DOHH2 (cell line): ENCODE data around the gene HIVEP3.

Experiments used
- H3F3A ChIP-seq: fragments of 200-600 bp; sonication (generic), shearing (Covaris generic); 2 replicates; pipeline ENCODE4 v1.6.0; 2016; ENCODE audit warnings: antibody characterized with exemption, mild to moderate bottlenecking; ENCODE audit not compliant: control insufficient read depth, insufficient read depth
- H3K27ac ChIP-seq: fragments of 200-600 bp; sonication (generic); 2 replicates; pipeline ENCODE4 v1.5.1; 2014; ENCODE audit warnings: low read depth, mild to moderate bottlenecking, low read length, moderate library complexity
- H3K27me3 ChIP-seq: fragments of 200-600 bp; sonication (generic); 2 replicates; pipeline ENCODE4 v1.6.1; 2014; ENCODE audit warnings: mild to moderate bottlenecking, low read length, mixed read lengths; ENCODE audit not compliant: control insufficient read depth
- H3K36me3 ChIP-seq: fragments of 200-600 bp; sonication (generic); 2 replicates; pipeline ENCODE4 v1.6.1; 2014; ENCODE audit warnings: mild to moderate bottlenecking, low read length, moderate library complexity, mixed read lengths; ENCODE audit not compliant: control insufficient read depth
- H3K4me1 ChIP-seq: fragments of 200-600 bp; sonication (generic); 2 replicates; pipeline ENCODE4 v1.6.1; 2014; ENCODE audit warnings: mild to moderate bottlenecking, low read length, mixed read lengths; ENCODE audit not compliant: control insufficient read depth
- H3K4me2 ChIP-seq: fragments of 200-600 bp; sonication (generic); 2 replicates; pipeline ENCODE4 v1.6.0; 2014; ENCODE audit warnings: mild to moderate bottlenecking, low read length, moderate library complexity
- H3K4me3 ChIP-seq: fragments of 200-600 bp; sonication (generic); 2 replicates; pipeline ENCODE4 v1.5.1; 2014; ENCODE audit warnings: mild to moderate bottlenecking, low read length, mixed read lengths
- H3K79me2 ChIP-seq: fragments of 200-600 bp; sonication (generic); 2 replicates; pipeline ENCODE4 v1.6.1; 2014; ENCODE audit warnings: mild to moderate bottlenecking, low read length, mixed read lengths; ENCODE audit not compliant: control insufficient read depth
- H3K9me2 ChIP-seq: fragments of 200-600 bp; sonication (generic); replicated peaks from 2 replicates; pipeline ENCODE4 v1.6.1; 2014; ENCODE audit warnings: mild to moderate bottlenecking, low read length, mixed read lengths; ENCODE audit not compliant: control insufficient read depth
- H3K9me3 ChIP-seq: fragments of 200-600 bp; sonication (generic); 2 replicates; pipeline ENCODE4 v1.6.1; 2014; ENCODE audit warnings: antibody characterized with exemption, low read length, mixed read lengths; ENCODE audit not compliant: control insufficient read depth, insufficient read depth
- H4K20me1 ChIP-seq: fragments of 200-600 bp; sonication (generic); 2 replicates; pipeline ENCODE4 v1.6.0; 2014; ENCODE audit warnings: low read depth, mild to moderate bottlenecking, antibody characterized with exemption, low read length, moderate library complexity; ENCODE audit not compliant: control insufficient read depth, insufficient read depth
- EZH2phosphoT487 ChIP-seq: fragments of 200-600 bp; sonication (generic); IDR thresholded peaks from 2 replicates; pipeline ENCODE4 v1.6.1; 2017; ENCODE audit warnings: borderline replicate concordance, mild to moderate bottlenecking, antibody characterized with exemption, low read length, moderate library complexity, mixed read lengths
- TF ChIP-seq, protein P1 (sequence below): fragments of 200-600 bp; sonication (generic); IDR thresholded peaks from one replicate; pipeline ENCODE4 v1.5.1; 2014; ENCODE audit warnings: antibody characterized with exemption, mild to moderate bottlenecking, low read depth, low read length; ENCODE audit not compliant: poor library complexity, severe bottlenecking

Gene HIVEP3

DNA sequence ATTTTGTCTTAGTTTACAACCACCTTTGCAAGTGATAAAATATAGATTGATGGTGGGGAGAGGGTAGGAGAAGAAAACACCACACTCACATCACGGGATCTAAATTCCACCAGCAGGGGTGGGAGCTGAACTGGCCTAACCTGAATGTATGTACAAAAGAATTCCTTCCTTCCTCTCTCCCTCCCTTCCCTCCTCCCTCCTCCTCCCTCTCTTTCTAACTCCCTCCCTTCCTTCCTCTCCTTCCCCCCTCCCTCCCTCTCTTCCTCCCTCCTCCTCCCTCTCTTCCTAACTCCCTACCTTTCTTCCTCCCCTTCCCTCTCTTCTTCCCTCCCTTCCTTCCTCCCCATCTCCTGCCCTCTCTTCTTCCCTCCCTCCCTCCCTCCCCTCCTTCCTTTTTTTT lies 40.2 kb downstream of the HIVEP3 start:
- Histone ChIP-seq H3K4me3 (no peak overlapping the region), H4K20me1 (no peaks in the 10 kb centered on the region), H3K9me2 (no peaks in the 10 kb centered on the region), H3F3A (no peaks in the 10 kb centered on the region), H3K9me3 (no peaks in the 10 kb centered on the region), H3K27ac (no peak overlapping the region), H3K79me2 (no peaks in the 10 kb centered on the region), H3K36me3 (no peaks in the 10 kb centered on the region), H3K4me2 (no peak overlapping the region), H3K27me3 (peaks cover 27% of the 10 kb centered on the region), H3K4me1 (no peaks in the 10 kb centered on the region)
- TF ChIP-seq, protein P1, sequence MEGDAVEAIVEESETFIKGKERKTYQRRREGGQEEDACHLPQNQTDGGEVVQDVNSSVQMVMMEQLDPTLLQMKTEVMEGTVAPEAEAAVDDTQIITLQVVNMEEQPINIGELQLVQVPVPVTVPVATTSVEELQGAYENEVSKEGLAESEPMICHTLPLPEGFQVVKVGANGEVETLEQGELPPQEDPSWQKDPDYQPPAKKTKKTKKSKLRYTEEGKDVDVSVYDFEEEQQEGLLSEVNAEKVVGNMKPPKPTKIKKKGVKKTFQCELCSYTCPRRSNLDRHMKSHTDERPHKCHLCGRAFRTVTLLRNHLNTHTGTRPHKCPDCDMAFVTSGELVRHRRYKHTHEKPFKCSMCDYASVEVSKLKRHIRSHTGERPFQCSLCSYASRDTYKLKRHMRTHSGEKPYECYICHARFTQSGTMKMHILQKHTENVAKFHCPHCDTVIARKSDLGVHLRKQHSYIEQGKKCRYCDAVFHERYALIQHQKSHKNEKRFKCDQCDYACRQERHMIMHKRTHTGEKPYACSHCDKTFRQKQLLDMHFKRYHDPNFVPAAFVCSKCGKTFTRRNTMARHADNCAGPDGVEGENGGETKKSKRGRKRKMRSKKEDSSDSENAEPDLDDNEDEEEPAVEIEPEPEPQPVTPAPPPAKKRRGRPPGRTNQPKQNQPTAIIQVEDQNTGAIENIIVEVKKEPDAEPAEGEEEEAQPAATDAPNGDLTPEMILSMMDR, result no peak
- no peak for TF ChIP-seq EZH2phosphoT487

DNA sequence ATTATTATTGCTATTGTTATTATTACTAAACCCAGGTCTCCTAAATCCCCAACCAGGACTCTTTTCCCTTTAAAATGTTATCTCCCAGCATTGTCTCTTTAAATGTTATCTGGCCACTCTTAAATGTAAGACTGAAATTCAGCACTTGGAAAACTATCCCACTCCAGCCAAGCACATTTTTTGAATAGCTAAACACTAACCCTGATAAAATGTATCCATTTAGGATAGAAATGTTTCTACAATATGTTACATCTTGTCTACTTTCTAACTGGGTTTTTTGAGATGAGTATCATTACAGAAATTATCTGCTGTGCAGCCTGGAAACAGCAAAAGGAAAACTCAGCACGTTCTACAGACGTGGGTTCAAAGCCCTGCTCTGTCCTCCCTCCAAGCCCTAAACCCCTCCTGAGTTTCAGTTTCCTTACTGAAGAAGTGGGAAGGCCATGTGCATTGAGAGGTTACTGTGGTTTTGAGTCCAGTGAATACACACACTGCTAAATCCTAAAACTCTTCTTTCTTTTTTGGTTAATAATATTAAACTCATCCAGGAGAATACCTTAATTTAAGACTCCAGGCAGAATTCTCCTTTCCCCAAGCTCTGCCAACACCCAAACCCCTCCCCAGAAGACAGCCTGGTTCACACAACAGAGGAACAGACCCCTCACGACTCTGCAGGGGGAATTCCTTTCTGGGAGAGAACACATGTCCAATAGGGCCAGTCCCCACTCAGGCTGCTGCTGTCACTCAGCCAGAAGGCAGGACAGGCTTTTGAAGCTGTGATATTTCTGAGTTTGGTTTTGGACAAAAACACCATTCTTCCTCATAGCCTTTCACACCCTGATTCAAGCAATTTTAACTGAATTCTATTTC lies 41.9 kb downstream of the HIVEP3 start:
- no peaks in the 10 kb centered on the region for H3K9me3 ChIP-seq
- no peak overlapping the region for H3K4me2 ChIP-seq
- no peaks in the 10 kb centered on the region for H3K9me2 ChIP-seq
- peaks cover 15% of the 10 kb centered on the region for H3K27me3 ChIP-seq
- H3K4me3 ChIP-seq, result no peak overlapping the region
- no peaks in the 10 kb centered on the region for H3F3A ChIP-seq
- H3K36me3 ChIP-seq, result no peaks in the 10 kb centered on the region
- no peaks in the 10 kb centered on the region for H3K79me2 ChIP-seq
- H3K4me1 ChIP-seq, result no peaks in the 10 kb centered on the region
- no peaks in the 10 kb centered on the region for H4K20me1 ChIP-seq
- TF ChIP-seq, protein P1, result no peak
- no peak for TF ChIP-seq EZH2phosphoT487
- no peak overlapping the region for H3K27ac ChIP-seq

DNA sequence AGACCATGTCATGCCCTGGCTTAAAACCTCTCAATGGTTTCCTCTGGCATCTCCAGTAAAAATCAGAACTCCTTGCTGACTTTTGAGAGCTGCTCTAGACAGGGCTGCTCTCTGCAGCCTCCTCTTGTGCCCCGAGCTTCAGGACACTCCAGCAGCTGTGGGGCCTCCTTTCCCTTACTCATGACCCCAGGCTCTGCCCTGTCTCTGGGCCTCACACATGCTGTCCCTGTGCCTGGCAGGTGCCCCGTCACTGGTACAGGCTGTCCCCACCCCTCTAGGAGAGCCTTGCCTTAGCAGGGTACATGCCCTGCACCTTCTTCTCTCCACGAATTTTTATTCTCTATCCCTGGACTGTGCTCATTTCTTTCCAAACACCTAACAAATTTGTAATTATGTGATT lies 43.2 kb downstream of the HIVEP3 start:
- peaks cover 11% of the 10 kb centered on the region for H3K27me3 ChIP-seq
- H3K36me3 ChIP-seq, result no peaks in the 10 kb centered on the region
- TF ChIP-seq EZH2phosphoT487, result no peak
- TF ChIP-seq, protein P1, result no peak
- H3K4me1 ChIP-seq, result no peaks in the 10 kb centered on the region
- no peak overlapping the region for H3K4me3 ChIP-seq
- no peaks in the 10 kb centered on the region for H4K20me1 ChIP-seq
- no peak overlapping the region for H3K4me2 ChIP-seq
- no peaks in the 10 kb centered on the region for H3K9me2 ChIP-seq
- H3K79me2 ChIP-seq, result no peaks in the 10 kb centered on the region
- no peaks in the 10 kb centered on the region for H3K9me3 ChIP-seq
- no peak overlapping the region for H3K27ac ChIP-seq
- H3F3A ChIP-seq, result no peaks in the 10 kb centered on the region
